ENCODE measurements around the gene GPR89B.
"Not testable (repeated sequence)": the region's sequence is repeated elsewhere in the genome, so short reads cannot be mapped to it uniquely, and the experiment has no call there.

Gene GPR89B

GRCh38 chr1:147940456-147940855, 12.2 kb downstream of the GPR89B start:
- not testable (repeated sequence) for H3K4me3 ChIP-seq (ENCODE audit: low read depth, low read length, poor library complexity, severe bottlenecking)

GRCh38 chr1:147942563-147942962, 14.3 kb downstream of the GPR89B start:
- not testable (repeated sequence) for H3F3A ChIP-seq (ENCODE audit: insufficient read depth, low read length); H3K36me3 ChIP-seq (ENCODE audit: insufficient read depth, low read length); H3K9me3 ChIP-seq (ENCODE audit: low read length); H3K27ac ChIP-seq (ENCODE audit: low read depth, low read length, poor library complexity, severe bottlenecking); H3K27me3 ChIP-seq (ENCODE audit: insufficient read depth, low read length); H3K4me1 ChIP-seq (ENCODE audit: insufficient read depth, low read length, severe bottlenecking); H4K20me1 ChIP-seq (ENCODE audit: insufficient read depth, low read length); H3K79me2 ChIP-seq (ENCODE audit: insufficient read depth, low read length); H2AFZ ChIP-seq (ENCODE audit: low read length); H3K4me2 ChIP-seq (ENCODE audit: low read length); H3K4me3 ChIP-seq (ENCODE audit: low read depth, low read length, poor library complexity, severe bottlenecking); H3K9ac ChIP-seq (ENCODE audit: low read length); H3K9me2 ChIP-seq (ENCODE audit: low read depth, low read length)

More at GRCh38 chr1:147940456-147940855, 12.2 kb downstream of the GPR89B start:
- H3K4me1 ChIP-seq (ENCODE audit: insufficient read depth, low read length, severe bottlenecking); H2AFZ ChIP-seq (ENCODE audit: low read length); H3K27ac ChIP-seq (ENCODE audit: low read depth, low read length, poor library complexity, severe bottlenecking); H3F3A ChIP-seq (ENCODE audit: insufficient read depth, low read length); H3K9me2 ChIP-seq (ENCODE audit: low read depth, low read length); H3K9me3 ChIP-seq (ENCODE audit: low read length); H3K27me3 ChIP-seq (ENCODE audit: insufficient read depth, low read length); H3K36me3 ChIP-seq (ENCODE audit: insufficient read depth, low read length); H3K9ac ChIP-seq (ENCODE audit: low read length); H4K20me1 ChIP-seq (ENCODE audit: insufficient read depth, low read length); H3K4me2 ChIP-seq (ENCODE audit: low read length); H3K79me2 ChIP-seq (ENCODE audit: insufficient read depth, low read length): not testable (repeated sequence)

GRCh38 chr1:147949517-147949916, 21.3 kb downstream of the GPR89B start:
- H3K36me3 ChIP-seq (ENCODE audit: insufficient read depth, low read length); H3K9me3 ChIP-seq (ENCODE audit: low read length): not testable (repeated sequence)

GRCh38 chr1:147958906-147959305, 30.7 kb downstream of the GPR89B start:
- H3K9me2 ChIP-seq (ENCODE audit: low read depth, low read length); H3F3A ChIP-seq (ENCODE audit: insufficient read depth, low read length); H3K27ac ChIP-seq (ENCODE audit: low read depth, low read length, poor library complexity, severe bottlenecking); H3K4me3 ChIP-seq (ENCODE audit: low read depth, low read length, poor library complexity, severe bottlenecking); H3K79me2 ChIP-seq (ENCODE audit: insufficient read depth, low read length); H3K9ac ChIP-seq (ENCODE audit: low read length); H2AFZ ChIP-seq (ENCODE audit: low read length); H3K27me3 ChIP-seq (ENCODE audit: insufficient read depth, low read length); H4K20me1 ChIP-seq (ENCODE audit: insufficient read depth, low read length); H3K9me3 ChIP-seq (ENCODE audit: low read length); H3K4me2 ChIP-seq (ENCODE audit: low read length); H3K4me1 ChIP-seq (ENCODE audit: insufficient read depth, low read length, severe bottlenecking); H3K36me3 ChIP-seq (ENCODE audit: insufficient read depth, low read length): not testable (repeated sequence)

More at GRCh38 chr1:147949517-147949916, 21.3 kb downstream of the GPR89B start:
- not testable (repeated sequence) for H3K4me2 ChIP-seq (ENCODE audit: low read length); H4K20me1 ChIP-seq (ENCODE audit: insufficient read depth, low read length); H3K79me2 ChIP-seq (ENCODE audit: insufficient read depth, low read length); H3F3A ChIP-seq (ENCODE audit: insufficient read depth, low read length); H2AFZ ChIP-seq (ENCODE audit: low read length); H3K27me3 ChIP-seq (ENCODE audit: insufficient read depth, low read length); H3K9me2 ChIP-seq (ENCODE audit: low read depth, low read length); H3K4me3 ChIP-seq (ENCODE audit: low read depth, low read length, poor library complexity, severe bottlenecking); H3K9ac ChIP-seq (ENCODE audit: low read length); H3K27ac ChIP-seq (ENCODE audit: low read depth, low read length, poor library complexity, severe bottlenecking); H3K4me1 ChIP-seq (ENCODE audit: insufficient read depth, low read length, severe bottlenecking)

GRCh38 chr1:147959680-147960079, 31.5 kb downstream of the GPR89B start:
- not testable (repeated sequence) for H4K20me1 ChIP-seq (ENCODE audit: insufficient read depth, low read length); H3K27me3 ChIP-seq (ENCODE audit: insufficient read depth, low read length); H3K9me2 ChIP-seq (ENCODE audit: low read depth, low read length); H3K4me2 ChIP-seq (ENCODE audit: low read length); H3K27ac ChIP-seq (ENCODE audit: low read depth, low read length, poor library complexity, severe bottlenecking); H3K36me3 ChIP-seq (ENCODE audit: insufficient read depth, low read length); H2AFZ ChIP-seq (ENCODE audit: low read length); H3K79me2 ChIP-seq (ENCODE audit: insufficient read depth, low read length); H3K4me1 ChIP-seq (ENCODE audit: insufficient read depth, low read length, severe bottlenecking); H3K9me3 ChIP-seq (ENCODE audit: low read length); H3K4me3 ChIP-seq (ENCODE audit: low read depth, low read length, poor library complexity, severe bottlenecking); H3K9ac ChIP-seq (ENCODE audit: low read length); H3F3A ChIP-seq (ENCODE audit: insufficient read depth, low read length)

GRCh38 chr1:147964575-147964974, 36.4 kb downstream of the GPR89B start:
- H3F3A ChIP-seq (ENCODE audit: insufficient read depth, low read length); H3K27me3 ChIP-seq (ENCODE audit: insufficient read depth, low read length); H3K4me3 ChIP-seq (ENCODE audit: low read depth, low read length, poor library complexity, severe bottlenecking); H3K9me2 ChIP-seq (ENCODE audit: low read depth, low read length); H3K9ac ChIP-seq (ENCODE audit: low read length); H2AFZ ChIP-seq (ENCODE audit: low read length); H3K9me3 ChIP-seq (ENCODE audit: low read length); H3K4me1 ChIP-seq (ENCODE audit: insufficient read depth, low read length, severe bottlenecking); H3K4me2 ChIP-seq (ENCODE audit: low read length); H3K79me2 ChIP-seq (ENCODE audit: insufficient read depth, low read length); H3K36me3 ChIP-seq (ENCODE audit: insufficient read depth, low read length); H3K27ac ChIP-seq (ENCODE audit: low read depth, low read length, poor library complexity, severe bottlenecking); H4K20me1 ChIP-seq (ENCODE audit: insufficient read depth, low read length): not testable (repeated sequence)

GRCh38 chr1:147966657-147967056, 38.4 kb downstream of the GPR89B start:
- H3K9ac ChIP-seq (ENCODE audit: low read length); H3K27me3 ChIP-seq (ENCODE audit: insufficient read depth, low read length); H3K4me1 ChIP-seq (ENCODE audit: insufficient read depth, low read length, severe bottlenecking); H4K20me1 ChIP-seq (ENCODE audit: insufficient read depth, low read length); H2AFZ ChIP-seq (ENCODE audit: low read length); H3K9me3 ChIP-seq (ENCODE audit: low read length); H3F3A ChIP-seq (ENCODE audit: insufficient read depth, low read length); H3K79me2 ChIP-seq (ENCODE audit: insufficient read depth, low read length); H3K27ac ChIP-seq (ENCODE audit: low read depth, low read length, poor library complexity, severe bottlenecking); H3K36me3 ChIP-seq (ENCODE audit: insufficient read depth, low read length); H3K4me3 ChIP-seq (ENCODE audit: low read depth, low read length, poor library complexity, severe bottlenecking); H3K4me2 ChIP-seq (ENCODE audit: low read length); H3K9me2 ChIP-seq (ENCODE audit: low read depth, low read length): not testable (repeated sequence)

GRCh38 chr1:147978896-147979651, 50.9 kb downstream of the GPR89B start:
- not testable (repeated sequence) for H3K9me3 ChIP-seq (ENCODE audit: low read length); H3K79me2 ChIP-seq (ENCODE audit: insufficient read depth, low read length); H3K9ac ChIP-seq (ENCODE audit: low read length); H3K27me3 ChIP-seq (ENCODE audit: insufficient read depth, low read length); H3K27ac ChIP-seq (ENCODE audit: low read depth, low read length, poor library complexity, severe bottlenecking); H3K9me2 ChIP-seq (ENCODE audit: low read depth, low read length); H3K4me3 ChIP-seq (ENCODE audit: low read depth, low read length, poor library complexity, severe bottlenecking); H3K36me3 ChIP-seq (ENCODE audit: insufficient read depth, low read length); H3K4me1 ChIP-seq (ENCODE audit: insufficient read depth, low read length, severe bottlenecking); H2AFZ ChIP-seq (ENCODE audit: low read length); H3K4me2 ChIP-seq (ENCODE audit: low read length); H3F3A ChIP-seq (ENCODE audit: insufficient read depth, low read length); H4K20me1 ChIP-seq (ENCODE audit: insufficient read depth, low read length)
